22Rv1 (cell line): ENCODE data around the gene BDH1.

ENCODE experiments used
- H3K27ac ChIP-seq: fragments of 450-650 bp; 2 replicates; pipeline ENCODE4 v1.5.1; 2017
- CTCF ChIP-seq: fragments of 450-650 bp; IDR thresholded peaks from 2 replicates; pipeline ENCODE4 v1.5.1; 2017; ENCODE audit warnings: mild to moderate bottlenecking
- ZFX ChIP-seq: fragments of 450-650 bp; IDR thresholded peaks from 2 replicates; pipeline ENCODE4 v1.6.1; 2017; ENCODE audit warnings: antibody characterized with exemption, borderline replicate concordance

Gene BDH1

GRCh38 chr3:197503652-197504051 lies 52.1 kb downstream of the BDH1 start:
- H3K27ac ChIP-seq = no peak overlapping the region

GRCh38 chr3:197501879-197502620 lies 53.7 kb downstream of the BDH1 start:
- peak; percentile 54 for TF ChIP-seq CTCF
- no peak for TF ChIP-seq ZFX
- H3K27ac ChIP-seq = no peak overlapping the region

More at GRCh38 chr3:197503652-197504051, 52.1 kb downstream of the BDH1 start:
- TF ChIP-seq ZFX (no peak), CTCF (no peak)

GRCh38 chr3:197501496-197501878 lies 54.3 kb downstream of the BDH1 start:
- no peak for TF ChIP-seq ZFX
- no peak for TF ChIP-seq CTCF
- H3K27ac ChIP-seq = no peak overlapping the region

GRCh38 chr3:197500812-197501211 lies 55.0 kb downstream of the BDH1 start:
- no peak for TF ChIP-seq ZFX
- TF ChIP-seq CTCF = no peak
- H3K27ac ChIP-seq = no peak overlapping the region

DNA sequence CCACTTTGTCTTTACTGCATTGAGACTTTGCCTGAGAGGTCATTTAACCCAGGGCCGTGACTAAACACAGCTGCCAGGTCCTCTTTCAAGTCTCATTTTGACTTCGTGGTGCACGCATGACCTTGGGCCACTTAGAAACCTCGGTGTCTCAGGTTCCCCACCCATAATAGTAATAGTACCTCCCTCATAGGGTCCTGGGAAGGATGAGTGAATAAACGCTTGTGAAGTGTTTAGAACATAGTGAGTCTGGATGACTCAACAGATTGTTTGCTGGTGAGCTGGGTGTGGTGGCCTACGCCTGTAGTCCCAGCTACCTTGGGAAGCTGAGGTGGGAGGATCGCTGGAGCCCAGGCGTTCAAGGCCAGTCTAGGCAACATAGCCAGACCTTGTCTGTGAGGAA lies 56.3 kb downstream of the BDH1 start:
- no peak overlapping the region for H3K27ac ChIP-seq

GRCh38 chr3:197498499-197499241 lies 57.1 kb downstream of the BDH1 start:
- TF ChIP-seq ZFX (no peak), CTCF (no peak)
- no peak overlapping the region for H3K27ac ChIP-seq

More for the DNA sequence above, 56.3 kb downstream of the BDH1 start:
- TF ChIP-seq ZFX (no peak), CTCF (no peak)

- H3K27ac ChIP-seq = no peak overlapping the region
- TF ChIP-seq CTCF = no peak
- no peak for TF ChIP-seq ZFX
These were observed 59.0 kb downstream of the BDH1 start for GRCh38 chr3:197496746-197497125.
